ENCODE results near the gene SLC12A8.
A peak's percentile ranks its signal among the peaks of the same experiment; 100 is the strongest.
"Not testable (repeated sequence)": the region's sequence is repeated elsewhere in the genome, so short reads cannot be mapped to it uniquely, and the experiment has no call there.

The SLC12A8 gene

GRCh38 chr3:125085166-125085565 is 127.4 kb downstream of the SLC12A8 start:
- no peak overlapping the region for H3K4me3 ChIP-seq (ENCODE audit: low read depth, low read length)
- DNase-seq (ENCODE audit: low read depth): no peak
- TF ChIP-seq MYC (IDR thresholded peaks at IDR 0.05; ENCODE audit: low read depth, low read length): no peak
- no peak for TF ChIP-seq POLR2A (IDR thresholded peaks at IDR 0.05; ENCODE audit: extremely low read depth, insufficient read length)

- TF ChIP-seq MAX (IDR thresholded peaks at IDR 0.05; ENCODE audit: low read depth, low read length) (no peak), CTCF (IDR thresholded peaks at IDR 0.05; ENCODE audit: low read depth, low read length) (no peak), MYC (IDR thresholded peaks at IDR 0.05; ENCODE audit: low read depth, low read length) (no peak)
- DNase-seq (ENCODE audit: low read depth): no peak
- H3K4me3 ChIP-seq (ENCODE audit: low read depth, low read length): no peak overlapping the region
These were observed 128.8 kb downstream of the SLC12A8 start for GRCh38 chr3:125083776-125084175.

- not testable (repeated sequence) for DNase-seq (ENCODE audit: low read depth); H3K4me3 ChIP-seq (ENCODE audit: low read depth, low read length)
These were observed 130.2 kb downstream of the SLC12A8 start for GRCh38 chr3:125082339-125082738.

GRCh38 chr3:125080077-125080476 is 132.5 kb downstream of the SLC12A8 start:
- no peak overlapping the region for H3K4me3 ChIP-seq (ENCODE audit: low read depth, low read length)
- DNase-seq (ENCODE audit: low read depth): no peak
- no peak for TF ChIP-seq POLR2A (IDR thresholded peaks at IDR 0.05; ENCODE audit: extremely low read depth, insufficient read length)
- no peak for TF ChIP-seq CTCF (IDR thresholded peaks at IDR 0.05; ENCODE audit: low read depth, low read length)
- no peak for TF ChIP-seq MAX (IDR thresholded peaks at IDR 0.05; ENCODE audit: low read depth, low read length)
- no peak for TF ChIP-seq MYC (IDR thresholded peaks at IDR 0.05; ENCODE audit: low read depth, low read length)

GRCh38 chr3:125079675-125080045 is 132.9 kb downstream of the SLC12A8 start:
- no peak overlapping the region for H3K4me3 ChIP-seq (ENCODE audit: low read depth, low read length)
- no peak for DNase-seq (ENCODE audit: low read depth)
- TF ChIP-seq CTCF (IDR thresholded peaks at IDR 0.05; ENCODE audit: low read depth, low read length): no peak
- TF ChIP-seq MYC (IDR thresholded peaks at IDR 0.05; ENCODE audit: low read depth, low read length): no peak
- no peak for TF ChIP-seq POLR2A (IDR thresholded peaks at IDR 0.05; ENCODE audit: extremely low read depth, insufficient read length)
- TF ChIP-seq MAX (IDR thresholded peaks at IDR 0.05; ENCODE audit: low read depth, low read length): no peak

- DNase-seq (ENCODE audit: low read depth): peak; percentile 21
- TF ChIP-seq CTCF (IDR thresholded peaks at IDR 0.05; ENCODE audit: low read depth, low read length): no peak
- H3K4me3 ChIP-seq (ENCODE audit: low read depth, low read length): no peak overlapping the region
These were observed 133.4 kb downstream of the SLC12A8 start for GRCh38 chr3:125078951-125079674.

- H3K4me3 ChIP-seq (ENCODE audit: low read depth, low read length): no peak overlapping the region
- DNase-seq (ENCODE audit: low read depth): no peak
- no peak for TF ChIP-seq MYC (IDR thresholded peaks at IDR 0.05; ENCODE audit: low read depth, low read length)
- no peak for TF ChIP-seq MAX (IDR thresholded peaks at IDR 0.05; ENCODE audit: low read depth, low read length)
- no peak for TF ChIP-seq CTCF (IDR thresholded peaks at IDR 0.05; ENCODE audit: low read depth, low read length)
- TF ChIP-seq POLR2A (IDR thresholded peaks at IDR 0.05; ENCODE audit: extremely low read depth, insufficient read length): no peak
These were observed 134.7 kb downstream of the SLC12A8 start for GRCh38 chr3:125077864-125078263.
